Stimulated activated naive CD8-positive, alpha-beta T cell treated with anti-CD3 and anti-CD28 coated beads, Interleukin-15, Interleukin-2, amounts not matched to agents 100 ng/mL and 50 ng/mL, for 24 hours (primary cell): Measurements from ENCODE around the gene KCNK15.

Experiments used
- H3K27ac Mint-ChIP-seq: one replicate; pipeline ENCODE4 v1.8.0; 2021; ENCODE audit warnings: mild to moderate bottlenecking, mixed read lengths
- H3K27me3 Mint-ChIP-seq: one replicate; pipeline ENCODE4 v1.8.0; 2021; ENCODE audit warnings: mixed read lengths
- H3K36me3 Mint-ChIP-seq: one replicate; pipeline ENCODE4 v1.8.0; 2021; ENCODE audit warnings: low read depth, mixed read lengths
- H3K4me1 Mint-ChIP-seq: one replicate; pipeline ENCODE4 v1.8.0; 2021; ENCODE audit warnings: low read depth, mixed read lengths
- H3K4me3 Mint-ChIP-seq: one replicate; pipeline ENCODE4 v1.8.0; 2021; ENCODE audit warnings: mild to moderate bottlenecking, mixed read lengths
- H3K9me3 Mint-ChIP-seq: one replicate; pipeline ENCODE4 v1.8.0; 2021; ENCODE audit warnings: mixed read lengths

Gene KCNK15

GRCh38 chr20:44796758-44797457, 51.2 kb downstream of the KCNK15 start:
- H3K27me3 Mint-ChIP-seq, result peaks cover 6% of the 10 kb centered on the region

DNA sequence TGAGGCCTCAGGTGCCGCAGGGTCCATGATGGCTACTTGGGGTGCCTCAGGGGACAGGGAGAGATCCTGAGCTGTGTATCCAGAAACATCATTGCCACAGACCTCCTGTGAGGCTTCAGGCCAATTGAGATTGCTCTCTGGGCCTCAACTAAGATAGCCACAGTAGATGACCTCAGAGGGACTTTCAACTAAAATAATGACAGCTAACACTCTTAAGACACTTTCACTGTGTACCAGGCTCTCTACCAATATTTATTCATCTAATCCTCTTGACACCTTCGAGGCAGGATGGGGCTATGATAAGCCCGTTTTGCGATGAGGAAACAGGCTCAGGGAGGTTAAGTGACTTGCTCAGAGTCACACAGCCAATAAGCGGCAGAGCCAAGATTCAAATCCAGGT, 54.0 kb downstream of the KCNK15 start:
- Mint-ChIP-seq H3K27ac (no peak overlapping the region), H3K27me3 (peaks cover 12% of the 10 kb centered on the region), H3K4me3 (no peak overlapping the region), H3K36me3 (no peaks in the 10 kb centered on the region), H3K4me1 (no peaks in the 10 kb centered on the region), H3K9me3 (no peaks in the 10 kb centered on the region)

More at GRCh38 chr20:44796758-44797457, 51.2 kb downstream of the KCNK15 start:
- Mint-ChIP-seq H3K36me3 (no peaks in the 10 kb centered on the region), H3K4me3 (no peak overlapping the region), H3K27ac (no peak overlapping the region), H3K9me3 (no peaks in the 10 kb centered on the region), H3K4me1 (no peaks in the 10 kb centered on the region)

DNA sequence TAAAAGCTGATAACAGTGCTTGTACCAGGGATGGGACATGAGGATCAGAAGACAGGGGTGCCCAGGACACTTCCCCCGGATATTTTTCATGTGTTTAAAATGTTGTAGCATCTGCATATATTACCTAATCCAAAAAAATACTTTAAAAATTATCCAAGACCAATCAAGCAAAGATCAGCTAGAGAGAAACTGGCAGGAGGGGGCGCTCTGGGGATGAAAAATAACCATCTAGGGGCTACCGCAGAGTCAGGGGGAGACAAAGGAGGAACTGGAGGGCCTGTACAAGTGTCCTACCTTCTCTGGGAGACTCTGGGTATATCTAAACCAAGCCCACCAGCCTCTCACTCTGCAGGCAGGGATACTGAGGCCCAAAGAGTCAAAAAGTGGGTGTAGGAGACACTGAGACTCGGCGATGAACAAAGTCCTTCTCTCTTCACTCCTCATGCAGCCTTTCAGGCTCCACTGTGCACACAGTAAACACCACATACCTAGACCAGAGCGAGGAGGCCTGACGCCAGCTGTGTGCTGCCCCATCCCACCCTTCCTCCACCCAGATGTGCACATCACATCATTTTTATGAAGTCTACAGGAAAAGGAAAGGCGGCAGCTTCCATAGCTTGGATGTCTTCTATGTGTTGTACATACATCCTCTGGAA, 54.9 kb downstream of the KCNK15 start:
- Mint-ChIP-seq H3K4me1 (no peaks in the 10 kb centered on the region), H3K9me3 (no peaks in the 10 kb centered on the region), H3K4me3 (no peak overlapping the region), H3K27me3 (peaks cover 13% of the 10 kb centered on the region), H3K36me3 (no peaks in the 10 kb centered on the region), H3K27ac (no peak overlapping the region)
